Lower lobe of right lung (tissue), 2 donors: ENCODE results near the gene GLTP. TPM values are rescaled to one million over a fixed set of nuclear protein-coding genes. Genes with fewer than 3 reads are reported as not detected.

Source experiments
- ATAC-seq, 2 donors: fragments of 200-7000 bp; cut with Tn5 transposase; one replicate each; pipeline ENCODE4 v1.9.1; 2020 to 2022; ENCODE audit warnings: mild to moderate bottlenecking in 2 of 2, moderate library complexity in 2 of 2
- DNase-seq: peaks from one replicate; pipeline ENCODE4 v3.0.0-alpha.2; 2020
- H3K27ac ChIP-seq: fragments of 200-600 bp; one replicate; pipeline ENCODE4 v1.8.0; 2022
- H3K27me3 ChIP-seq: fragments of 200-600 bp; one replicate; pipeline ENCODE4 v1.8.0; 2022; ENCODE audit warnings: low read depth
- H3K36me3 ChIP-seq: fragments of 200-600 bp; one replicate; pipeline ENCODE4 v1.8.0; 2022; ENCODE audit warnings: mild to moderate bottlenecking
- H3K4me1 ChIP-seq: fragments of 200-600 bp; one replicate; pipeline ENCODE4 v1.8.0; 2022
- H3K4me3 ChIP-seq: fragments of 200-600 bp; one replicate; pipeline ENCODE4 v1.8.0; 2022; ENCODE audit warnings: mild to moderate bottlenecking
- H3K9me3 ChIP-seq: fragments of 200-600 bp; one replicate; pipeline ENCODE4 v1.8.0; 2022
- CTCF ChIP-seq: fragments of 200-600 bp; IDR thresholded peaks from one replicate; pipeline ENCODE4 v1.8.0; 2022; ENCODE audit warnings: antibody characterized with exemption, mild to moderate bottlenecking
- intact Hi-C: fragments of 100-400 bp; cut with DNase I; formaldehyde crosslinking; loops from one replicate; pipeline ENCODE4 v1.11.0; 2022
- total RNA-seq: library from RNA; stranded (reverse); fragmentation: NEBNext Ultra II Directional; extraction: Animal tissue kit (Norgen Biotek cat#: 25700); gene quantifications from one replicate; pipeline ENCODE4 v1.2.1, GENCODE V29; 2021
- donor health status: DM: no; HTN: yes; CAD: no; lungs with severe emphysema.

Gene GLTP
- total RNA-seq, 1 donor from 2014 or later: 45.3 TPM

- DNase-seq (no peak), ATAC-seq (no peak)
- no peaks in the 10 kb centered on the region for H3K27me3 ChIP-seq
- no peaks in the 10 kb centered on the region for H3K9me3 ChIP-seq
- TF ChIP-seq CTCF: no peak
- no peak overlapping the region for H3K4me3 ChIP-seq
- intact Hi-C loops: no loop called here
- no peaks in the 10 kb centered on the region for H3K36me3 ChIP-seq
- peaks cover 11% of the 10 kb centered on the region for H3K4me1 ChIP-seq
- no peak overlapping the region for H3K27ac ChIP-seq
Observed at GRCh38 chr12:109844091-109844490, 36.2 kb downstream of the GLTP start.

GRCh38 chr12:109842021-109842420, 38.3 kb downstream of the GLTP start:
- DNase-seq (no peak), ATAC-seq (no peak)
- intact Hi-C loops: no loop called here
- H3K27ac ChIP-seq: no peak overlapping the region
- no peaks in the 10 kb centered on the region for H3K9me3 ChIP-seq
- H3K4me1 ChIP-seq: peaks cover 11% of the 10 kb centered on the region
- no peak for TF ChIP-seq CTCF
- no peaks in the 10 kb centered on the region for H3K36me3 ChIP-seq
- no peak overlapping the region for H3K4me3 ChIP-seq
- no peaks in the 10 kb centered on the region for H3K27me3 ChIP-seq

GRCh38 chr12:109841356-109841755, 39.0 kb downstream of the GLTP start:
- Histone ChIP-seq H3K4me1 (peaks cover 11% of the 10 kb centered on the region), H3K9me3 (no peaks in the 10 kb centered on the region), H3K4me3 (no peak overlapping the region), H3K36me3 (no peaks in the 10 kb centered on the region), H3K27me3 (no peaks in the 10 kb centered on the region), H3K27ac (no peak overlapping the region)
- intact Hi-C loops: no loop called here
- TF ChIP-seq CTCF: no peak
- no peak for ATAC-seq
- DNase-seq: no peak

GRCh38 chr12:109840305-109841074, 39.9 kb downstream of the GLTP start:
- Histone ChIP-seq H3K4me3 (no peak overlapping the region), H3K9me3 (no peaks in the 10 kb centered on the region), H3K36me3 (no peaks in the 10 kb centered on the region), H3K27ac (no peak overlapping the region), H3K4me1 (peaks cover 6% of the 10 kb centered on the region), H3K27me3 (no peaks in the 10 kb centered on the region)
- no peak for TF ChIP-seq CTCF
- DNase-seq: peak; percentile 54
- ATAC-seq: peak in 1 of 2 donors; percentile 18
- intact Hi-C loops: no loop called here

- intact Hi-C loops: no loop called here
Observed at GRCh38 chr12:109839444-109839843, 40.9 kb downstream of the GLTP start.

More at GRCh38 chr12:109839444-109839843, 40.9 kb downstream of the GLTP start:
- Histone ChIP-seq H3K27me3 (no peaks in the 10 kb centered on the region), H3K36me3 (no peaks in the 10 kb centered on the region), H3K4me1 (no peaks in the 10 kb centered on the region), H3K27ac (no peak overlapping the region), H3K4me3 (no peak overlapping the region), H3K9me3 (no peaks in the 10 kb centered on the region)
- TF ChIP-seq CTCF: no peak
- ATAC-seq: no peak
- no peak for DNase-seq
